SHP77 treated with DMSO at 0.1 percent for 48 hours (cell line): Measurements from ENCODE around the gene RFTN1.

Experiments used
- DNase-seq: peaks from one replicate; lab custom pipeline; 2025; lab: John Stamatoyannopoulos, UW

Gene RFTN1

GRCh38 chr3:16354291-16354690 lies 159.2 kb downstream of the RFTN1 start:
- no peak for DNase-seq

- DNase-seq, result no peak
Observed at GRCh38 chr3:16352428-16352827, 161.1 kb downstream of the RFTN1 start.

- DNase-seq, result no peak
Observed at GRCh38 chr3:16350597-16351318, 162.7 kb downstream of the RFTN1 start.

GRCh38 chr3:16349986-16350596 lies 163.4 kb downstream of the RFTN1 start:
- DNase-seq, result no peak

- no peak for DNase-seq
Observed at GRCh38 chr3:16347548-16347947, 166.0 kb downstream of the RFTN1 start.

GRCh38 chr3:16346413-16347081 lies 167.0 kb downstream of the RFTN1 start:
- DNase-seq, result no peak

- no peak for DNase-seq
Observed at GRCh38 chr3:16343101-16343500, 170.4 kb downstream of the RFTN1 start.

GRCh38 chr3:16338999-16339398 lies 174.5 kb downstream of the RFTN1 start:
- no peak for DNase-seq

GRCh38 chr3:16337856-16338540 lies 175.5 kb downstream of the RFTN1 start:
- DNase-seq, result no peak

GRCh38 chr3:16336825-16337224 lies 176.7 kb downstream of the RFTN1 start:
- no peak for DNase-seq

- no peak for DNase-seq
Observed at GRCh38 chr3:16335772-16336645, 177.5 kb downstream of the RFTN1 start.

GRCh38 chr3:16335333-16335732 lies 178.2 kb downstream of the RFTN1 start:
- DNase-seq, result no peak

GRCh38 chr3:16334909-16335308 lies 178.6 kb downstream of the RFTN1 start:
- no peak for DNase-seq

- DNase-seq, result no peak
Observed at GRCh38 chr3:16332904-16333426, 180.5 kb downstream of the RFTN1 start.

- no peak for DNase-seq
Observed at GRCh38 chr3:16331319-16331883, 182.1 kb downstream of the RFTN1 start.

- no peak for DNase-seq
Observed at GRCh38 chr3:16330351-16330750, 183.1 kb downstream of the RFTN1 start.

GRCh38 chr3:16329826-16330129 lies 183.7 kb downstream of the RFTN1 start:
- no peak for DNase-seq

- DNase-seq, result no peak
Observed at GRCh38 chr3:16329036-16329825, 184.3 kb downstream of the RFTN1 start.

GRCh38 chr3:16328124-16328523 lies 185.4 kb downstream of the RFTN1 start:
- DNase-seq, result no peak

GRCh38 chr3:16326724-16327349 lies 186.7 kb downstream of the RFTN1 start:
- no peak for DNase-seq
